ENCODE measurements around the gene ZNF358. TPM values are rescaled to one million over a fixed set of nuclear protein-coding genes. Genes with fewer than 3 reads are reported as not detected.

Gene ZNF358
- 11.2 TPM for total RNA-seq

DNA sequence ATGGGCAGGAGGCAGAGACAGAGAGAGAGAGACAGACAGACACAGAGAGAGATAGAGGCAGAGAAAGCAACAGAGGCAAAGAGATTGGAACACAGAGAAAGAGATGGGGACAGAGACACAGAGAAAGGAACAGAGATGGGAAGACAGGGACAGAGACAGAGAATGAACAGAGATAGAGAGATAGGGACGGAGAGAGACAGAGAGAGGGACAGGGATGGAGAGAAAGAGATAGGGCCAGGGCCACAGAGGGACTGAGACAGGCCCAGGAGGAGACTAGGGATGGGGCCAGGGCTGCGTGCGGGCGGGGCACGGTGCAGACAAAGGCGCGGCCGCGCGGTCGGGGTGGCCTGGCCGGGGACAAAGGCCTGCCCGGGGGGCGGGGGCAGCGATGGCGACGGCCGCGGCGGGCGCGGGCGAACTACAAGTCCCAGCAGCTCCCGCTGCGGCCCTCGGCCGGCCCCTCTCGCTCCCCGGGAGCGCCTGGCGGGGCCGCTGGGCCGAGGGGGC lies at the start of gene ZNF358:
Gene ZNF358 (plus strand): TSS at position 459 of the 507 bp plus-strand sequence. CDS start 3,140 bp downstream, outside the sequence.
- ATAC-seq: peak; percentile 47

DNA sequence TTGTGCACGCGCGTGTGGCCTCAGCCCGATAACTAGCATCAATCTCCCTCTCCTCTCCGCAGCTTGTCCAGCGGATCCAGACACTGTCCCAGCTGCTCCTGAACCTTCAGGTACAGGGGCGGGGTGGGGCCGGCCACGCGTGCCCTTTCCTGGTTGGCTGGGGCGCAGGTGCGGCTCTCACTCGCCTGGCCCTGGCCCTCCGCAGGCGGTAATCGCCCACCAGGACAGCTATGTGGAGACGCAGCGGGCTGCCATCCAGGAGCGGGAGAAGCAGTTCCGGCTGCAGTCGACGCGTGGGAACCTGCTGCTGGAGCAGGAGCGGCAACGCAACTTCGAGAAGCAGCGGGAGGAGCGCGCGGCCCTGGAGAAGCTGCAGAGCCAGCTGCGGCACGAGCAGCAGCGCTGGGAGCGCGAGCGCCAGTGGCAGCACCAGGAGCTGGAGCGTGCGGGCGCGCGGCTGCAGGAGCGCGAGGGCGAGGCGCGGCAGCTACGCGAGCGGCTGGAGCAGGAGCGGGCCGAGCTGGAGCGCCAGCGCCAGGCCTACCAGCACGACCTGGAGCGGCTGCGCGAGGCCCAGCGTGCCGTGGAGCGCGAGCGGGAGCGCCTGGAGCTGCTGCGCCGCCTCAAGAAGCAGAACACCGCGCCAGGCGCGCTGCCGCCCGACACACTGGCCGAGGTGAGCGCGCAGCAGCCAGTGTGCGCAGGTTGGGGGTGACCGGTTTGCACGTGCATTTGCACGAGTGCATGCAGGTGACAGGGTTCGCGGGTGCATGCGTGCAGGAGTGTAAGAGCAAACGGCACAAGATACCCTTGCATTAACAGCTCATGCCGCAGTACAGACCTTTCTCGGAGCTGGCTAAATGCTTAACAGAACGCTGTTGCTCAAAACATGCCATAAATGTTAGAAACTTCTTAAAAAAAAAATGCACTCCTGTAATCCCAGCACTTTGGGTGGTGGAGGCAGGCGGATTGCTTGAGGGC lies 48.6 kb upstream of the ZNF358 start:
- no peak for ATAC-seq

DNA sequence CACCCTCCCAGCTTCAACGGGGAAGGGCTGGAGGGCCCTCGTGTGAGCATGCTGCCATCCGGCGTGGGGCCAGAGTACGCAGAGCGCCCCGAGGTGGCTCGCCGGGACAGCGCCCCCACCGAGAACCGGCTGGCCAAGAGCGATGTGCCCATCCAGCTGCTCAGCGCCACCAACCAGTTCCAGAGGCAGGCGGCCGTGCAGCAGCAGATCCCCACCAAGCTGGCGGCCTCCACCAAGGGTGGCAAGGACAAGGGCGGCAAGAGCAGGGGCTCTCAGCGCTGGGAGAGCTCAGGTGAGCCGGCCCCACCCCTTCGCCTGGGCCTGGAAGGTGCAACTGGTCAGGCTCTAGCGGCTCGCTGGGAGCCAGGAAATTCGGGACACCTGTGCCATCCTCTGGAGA lies 47.1 kb upstream of the ZNF358 start:
- ATAC-seq: no peak

- ATAC-seq: no peak
These were observed 46.1 kb upstream of the ZNF358 start for GRCh38 chr19:7469669-7470285.

- no peak for ATAC-seq
These were observed 45.2 kb upstream of the ZNF358 start for GRCh38 chr19:7470540-7471305.

DNA sequence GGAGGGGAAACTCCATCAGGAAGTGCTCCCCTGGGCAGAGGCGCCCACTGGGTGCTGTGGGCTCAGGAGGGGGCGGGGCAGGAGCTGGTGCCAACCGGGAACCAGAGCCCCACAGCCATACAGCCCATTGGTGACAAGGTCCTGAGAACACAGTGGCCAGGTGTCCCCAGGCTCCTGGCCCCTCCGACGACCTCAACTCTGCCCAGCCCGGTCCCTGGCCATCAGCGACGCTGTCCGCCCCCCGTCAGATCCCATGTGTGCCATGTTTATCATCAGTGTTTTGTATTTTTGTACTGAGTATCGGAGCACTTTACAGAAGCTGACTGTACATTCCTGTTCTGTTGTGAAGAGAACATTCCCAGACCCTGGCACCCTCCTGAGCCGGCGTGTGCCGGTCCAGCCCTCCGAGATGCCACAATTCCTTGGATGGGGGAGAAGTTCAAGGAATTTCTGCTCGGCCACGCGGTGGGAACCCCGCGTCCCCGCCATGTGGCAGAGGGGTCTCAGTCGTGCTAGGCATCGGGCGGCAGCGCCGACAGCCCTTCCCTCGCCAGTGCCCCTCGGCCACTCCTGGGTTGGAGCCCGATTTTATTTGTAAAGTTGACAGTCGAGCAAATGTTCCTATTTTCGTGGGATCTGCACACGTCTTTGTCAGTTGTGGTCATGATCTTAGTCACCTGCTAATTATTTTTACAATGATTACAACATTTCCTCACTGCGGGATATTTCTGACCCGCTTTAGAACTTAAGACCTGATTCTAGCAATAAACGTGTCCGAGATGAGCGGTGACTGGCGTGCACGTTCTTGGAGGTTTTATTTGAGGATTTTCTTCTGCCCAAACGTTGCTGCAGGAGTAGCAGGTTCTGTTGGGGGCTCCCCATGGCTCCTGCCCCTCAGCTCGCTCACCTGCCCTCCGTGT lies 43.9 kb upstream of the ZNF358 start:
- no peak for ATAC-seq

GRCh38 chr19:7475665-7476064 lies 40.2 kb upstream of the ZNF358 start:
- no peak for ATAC-seq

DNA sequence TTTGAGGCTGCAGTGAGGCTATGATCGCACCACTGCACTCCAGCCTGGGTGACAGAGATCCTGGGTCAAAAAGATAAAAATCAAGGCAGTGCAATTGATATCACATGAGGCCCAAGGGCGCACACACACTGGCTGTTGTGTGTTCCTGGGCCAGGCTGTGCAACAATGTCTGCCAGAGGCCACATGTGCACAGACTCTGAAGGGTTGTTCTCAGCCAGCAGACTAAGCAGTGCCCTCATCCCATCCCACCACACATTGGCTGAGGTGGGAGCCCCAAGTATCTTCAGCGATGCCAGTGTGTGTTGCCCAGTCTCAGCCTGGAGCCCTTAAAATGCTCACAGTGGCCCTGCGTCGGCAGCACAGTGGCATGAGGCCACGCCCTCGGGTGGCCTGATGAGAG lies 39.7 kb upstream of the ZNF358 start:
- ATAC-seq: no peak

GRCh38 chr19:7476777-7477494 lies 39.0 kb upstream of the ZNF358 start:
- no peak for ATAC-seq

DNA sequence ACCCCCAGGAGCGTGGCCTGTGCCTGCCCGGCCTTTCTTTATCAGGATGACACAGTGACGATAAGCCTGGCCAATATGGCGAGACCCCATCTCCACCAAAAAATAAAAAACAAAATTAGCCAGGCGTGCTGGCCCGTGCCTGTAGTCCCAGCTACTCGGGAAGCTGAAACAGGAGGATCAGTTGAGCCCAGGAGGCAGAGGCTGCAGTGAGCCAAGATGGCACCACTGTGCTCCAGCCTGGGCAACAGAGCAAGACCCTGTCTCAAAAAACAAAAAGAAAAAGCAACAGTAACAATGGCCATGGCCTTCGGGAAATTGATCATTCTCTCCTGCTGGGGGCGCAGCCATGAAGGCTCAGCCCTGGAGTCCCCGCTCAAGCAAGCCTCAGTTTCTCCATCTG lies 38.1 kb upstream of the ZNF358 start:
- no peak for ATAC-seq

GRCh38 chr19:7478173-7478842 lies 37.6 kb upstream of the ZNF358 start:
- peak; percentile 19 for ATAC-seq

DNA sequence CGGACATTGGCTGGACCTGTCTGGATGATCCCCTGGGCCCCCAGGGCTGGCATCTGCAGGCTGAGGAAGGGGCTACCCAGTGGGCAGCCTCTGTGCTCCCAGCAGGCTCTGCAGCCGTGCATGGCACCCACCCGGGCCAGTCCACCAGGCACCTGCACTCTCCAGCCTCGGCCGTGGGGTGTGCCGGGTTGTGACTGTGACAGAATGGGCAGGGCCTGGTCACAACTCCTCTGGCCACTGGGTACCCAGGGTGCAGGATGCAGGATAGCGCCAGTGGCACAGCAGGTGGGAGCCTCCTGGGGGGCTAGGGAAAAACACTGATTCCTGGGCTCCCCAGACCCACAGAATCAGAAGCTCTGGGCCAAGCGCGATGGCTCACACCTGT lies 37.1 kb upstream of the ZNF358 start:
- peak; percentile 12 for ATAC-seq

DNA sequence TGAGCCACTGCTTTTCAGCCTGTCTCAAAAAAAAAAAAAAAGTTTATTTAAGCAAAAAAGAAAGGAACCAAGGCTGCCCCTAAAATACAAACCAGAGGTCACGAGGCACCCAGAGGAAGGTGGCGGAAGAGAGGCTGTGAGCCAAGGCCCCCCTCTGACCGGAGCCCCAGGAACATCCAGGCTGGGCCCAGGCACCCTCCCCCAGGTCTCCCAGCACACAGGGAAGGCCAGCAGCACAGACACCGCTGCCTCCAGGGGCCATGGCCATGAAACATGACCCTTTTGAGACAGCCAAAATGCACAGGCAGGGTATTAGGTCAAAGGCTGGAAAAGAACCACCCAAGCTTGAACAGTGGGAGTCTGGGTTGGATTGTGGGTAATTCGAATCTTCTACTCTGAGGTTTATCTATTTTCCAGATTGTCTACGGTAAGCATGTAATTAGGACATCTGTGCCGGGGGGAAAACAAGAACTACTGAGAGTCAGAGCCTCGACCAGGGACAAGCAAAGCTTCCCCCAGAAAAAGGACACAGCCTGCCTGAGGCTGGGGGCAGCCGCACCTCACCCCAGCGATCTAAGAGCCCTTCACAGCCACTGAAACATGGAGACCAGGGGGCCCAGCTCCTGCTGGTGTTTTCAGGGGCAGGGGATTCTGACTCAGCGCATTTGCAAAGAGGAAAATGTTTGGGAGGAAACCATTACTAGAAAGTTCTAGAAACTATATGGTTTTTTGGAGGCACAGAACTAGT lies 35.5 kb upstream of the ZNF358 start:
- no peak for ATAC-seq

DNA sequence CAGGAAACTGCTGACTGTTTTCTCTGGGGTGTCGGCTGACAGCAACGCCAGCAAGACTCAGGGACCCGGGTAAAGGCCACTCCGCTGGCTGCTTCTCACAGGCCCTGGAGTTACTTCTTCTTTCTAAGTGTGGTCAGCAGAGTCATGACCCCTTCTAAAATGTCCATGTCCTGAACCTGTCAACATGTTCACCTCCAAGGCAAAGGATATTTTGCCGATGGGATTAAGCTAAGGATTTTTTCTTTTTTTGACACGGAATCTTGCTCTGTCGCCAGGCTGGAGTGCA lies 35.0 kb upstream of the ZNF358 start:
- ATAC-seq: no peak

DNA sequence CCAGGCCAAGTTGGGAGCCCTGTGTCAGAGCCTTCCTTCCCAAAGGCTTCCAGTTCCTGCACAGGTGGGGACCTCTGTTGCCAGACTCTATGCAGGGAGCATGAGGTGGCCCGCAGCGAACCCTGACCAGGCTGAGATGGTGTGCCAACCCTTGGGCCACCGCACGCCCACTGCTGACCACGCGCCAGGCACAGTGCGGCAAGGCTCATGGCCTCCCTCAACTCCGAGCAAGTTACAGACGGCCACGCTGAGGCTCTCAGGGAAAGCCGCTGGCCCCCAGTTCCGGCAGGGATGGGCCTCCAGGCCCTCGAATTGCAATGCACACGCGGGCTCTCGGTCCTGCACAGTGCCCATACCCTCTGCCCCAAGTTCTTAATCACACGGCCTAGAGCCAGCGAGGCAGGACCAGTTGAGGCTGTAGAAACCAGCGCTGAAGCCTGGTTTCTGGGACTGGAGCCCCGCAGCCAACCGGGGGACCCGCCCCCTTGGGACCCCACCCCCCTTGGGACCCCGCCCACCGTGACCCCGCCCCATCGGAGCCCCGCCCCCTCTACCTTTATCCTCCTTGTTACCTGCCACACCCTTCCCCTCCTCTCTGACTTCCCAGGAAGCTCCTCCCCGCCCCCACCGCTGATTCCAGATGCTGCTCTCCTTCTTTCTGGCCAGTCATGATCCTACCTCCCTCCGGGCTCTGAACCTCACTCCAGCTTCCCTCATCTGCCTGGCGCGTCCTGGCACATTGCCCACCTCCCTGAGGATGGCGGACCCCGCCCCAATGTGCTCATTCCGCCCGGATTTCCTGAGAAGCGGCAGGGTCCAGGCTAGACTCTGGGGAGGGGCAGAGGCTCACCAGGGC lies 33.1 kb upstream of the ZNF358 start:
- peak; percentile 24 for ATAC-seq

- no peak for ATAC-seq
These were observed 32.1 kb upstream of the ZNF358 start for GRCh38 chr19:7483720-7484201.

GRCh38 chr19:7486923-7487322 lies 29.0 kb upstream of the ZNF358 start:
- no peak for ATAC-seq

DNA sequence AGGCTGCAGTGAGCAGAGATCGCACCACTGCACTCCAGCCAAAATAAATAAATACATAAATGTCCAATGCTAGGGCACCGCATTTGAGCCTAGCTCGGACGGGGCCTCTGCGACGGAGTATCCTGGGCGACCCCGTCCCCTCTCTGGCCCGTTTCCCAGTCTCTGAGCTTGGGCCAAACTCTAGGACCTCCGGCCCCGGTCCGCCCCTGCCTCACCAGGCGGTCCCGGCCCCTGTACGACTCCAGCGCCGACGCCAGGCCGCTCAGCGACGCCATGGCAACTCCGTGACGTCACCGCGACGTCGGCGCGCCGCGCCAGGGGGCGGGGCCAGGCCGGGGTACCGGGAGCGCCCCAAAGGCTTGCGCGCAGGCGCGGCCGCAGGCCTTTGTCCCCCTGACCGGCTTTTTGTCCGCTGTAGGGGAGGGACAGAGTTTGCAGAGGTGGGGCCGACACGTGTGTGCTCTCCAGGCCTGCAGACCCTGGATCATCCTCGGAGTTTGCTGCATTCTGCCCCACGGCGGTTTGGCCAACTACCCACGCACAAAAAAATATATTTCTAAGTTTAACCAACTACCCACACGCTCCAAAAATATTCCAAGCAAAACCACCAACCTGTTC lies 27.1 kb upstream of the ZNF358 start, which contains the start of gene PEX11G:
Gene PEX11G (minus strand): TSS at position 300 of the 618 bp plus-strand sequence. CDS start 25 bp downstream, at position 275.
- ATAC-seq: peak; percentile 92
